Measurements from ENCODE around the gene TEX2. TPM values are rescaled to one million over a fixed set of nuclear protein-coding genes. Genes with fewer than 3 reads are reported as not detected.
A peak's percentile ranks its signal among the peaks of the same experiment; 100 is the strongest.

TEX2 gene
- total and polyA plus RNA-seq, 2 experiments from 2014 or later: 27.9 to 37.7 TPM

DNA sequence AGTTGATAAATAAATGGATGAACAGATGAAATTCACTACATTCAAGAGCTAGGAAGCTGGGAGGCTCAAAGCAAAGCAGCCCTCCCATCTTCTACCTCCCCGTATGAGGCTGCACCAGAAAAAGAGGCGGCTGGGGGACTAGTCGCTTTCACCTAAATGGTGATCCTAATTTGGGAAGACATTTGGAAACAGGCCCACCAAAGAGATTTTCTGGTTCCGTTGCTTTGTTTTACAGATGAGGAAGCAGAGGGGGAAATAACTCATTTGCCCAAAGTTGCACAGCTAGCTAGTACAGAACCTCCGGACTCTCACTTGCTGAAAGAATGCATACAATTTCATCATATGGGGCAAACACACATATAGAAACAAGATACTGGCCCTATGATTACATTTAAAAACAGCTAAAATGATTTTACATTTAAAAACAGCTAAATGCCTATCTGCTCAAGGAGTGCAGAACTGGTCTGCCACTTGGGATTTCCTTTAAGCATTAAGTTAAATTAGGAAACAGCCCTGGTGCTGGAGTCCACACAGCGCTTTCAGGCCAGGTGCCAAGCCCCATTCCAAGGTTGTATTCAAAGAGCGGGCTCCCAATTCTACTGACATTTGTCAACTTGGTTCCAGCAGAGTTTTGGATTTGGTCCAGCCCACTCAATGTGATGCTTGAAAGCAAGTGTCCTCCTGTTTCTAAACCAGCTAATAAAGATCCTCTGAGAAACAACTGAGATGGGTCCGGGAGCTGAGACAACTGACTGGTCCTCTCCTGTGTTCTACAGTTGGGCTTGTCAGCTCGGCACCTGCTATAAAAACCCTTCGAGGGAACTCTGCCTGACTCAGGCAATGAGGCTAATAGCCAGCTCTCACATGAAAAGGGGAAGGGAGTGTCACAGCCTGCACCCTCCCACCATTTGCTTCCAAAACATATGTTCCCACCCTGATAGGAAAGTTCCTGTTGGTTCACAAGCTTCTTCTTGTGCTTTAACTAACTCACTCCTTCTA is 144.8 kb downstream of the TEX2 start:
- TF ChIP-seq, protein P1, sequence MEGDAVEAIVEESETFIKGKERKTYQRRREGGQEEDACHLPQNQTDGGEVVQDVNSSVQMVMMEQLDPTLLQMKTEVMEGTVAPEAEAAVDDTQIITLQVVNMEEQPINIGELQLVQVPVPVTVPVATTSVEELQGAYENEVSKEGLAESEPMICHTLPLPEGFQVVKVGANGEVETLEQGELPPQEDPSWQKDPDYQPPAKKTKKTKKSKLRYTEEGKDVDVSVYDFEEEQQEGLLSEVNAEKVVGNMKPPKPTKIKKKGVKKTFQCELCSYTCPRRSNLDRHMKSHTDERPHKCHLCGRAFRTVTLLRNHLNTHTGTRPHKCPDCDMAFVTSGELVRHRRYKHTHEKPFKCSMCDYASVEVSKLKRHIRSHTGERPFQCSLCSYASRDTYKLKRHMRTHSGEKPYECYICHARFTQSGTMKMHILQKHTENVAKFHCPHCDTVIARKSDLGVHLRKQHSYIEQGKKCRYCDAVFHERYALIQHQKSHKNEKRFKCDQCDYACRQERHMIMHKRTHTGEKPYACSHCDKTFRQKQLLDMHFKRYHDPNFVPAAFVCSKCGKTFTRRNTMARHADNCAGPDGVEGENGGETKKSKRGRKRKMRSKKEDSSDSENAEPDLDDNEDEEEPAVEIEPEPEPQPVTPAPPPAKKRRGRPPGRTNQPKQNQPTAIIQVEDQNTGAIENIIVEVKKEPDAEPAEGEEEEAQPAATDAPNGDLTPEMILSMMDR (IDR thresholded peaks at IDR 0.05; ENCODE audit: poor library complexity): no peak
- TF ChIP-seq EZH2 (IDR thresholded peaks at IDR 0.05; ENCODE audit: borderline replicate concordance) (no peak), EZH2phosphoT487 (IDR thresholded peaks at IDR 0.05; ENCODE audit: low read depth, severe bottlenecking, unreplicated experiment) (no peak)
- H2AFZ ChIP-seq: no peak overlapping the region
- no peak overlapping the region for H3K4me3 ChIP-seq
- WGBS (ENCODE audit: low lambda C conversion rate, missing lambda C conversion rate): 84% methylated on average over 10 of the region's 10 CpGs
- H3K27ac ChIP-seq: no peak overlapping the region
- H3K9me2 ChIP-seq (replicated peaks; ENCODE audit: insufficient read depth): no peaks in the 10 kb centered on the region
- H4K20me1 ChIP-seq (ENCODE audit: insufficient read depth, poor library complexity, severe bottlenecking): no peaks in the 10 kb centered on the region
- DNase-seq (ENCODE audit: low spot score): no peak
- peaks cover 9% of the 10 kb centered on the region for H3K4me1 ChIP-seq (ENCODE audit: insufficient read depth)
- H3K36me3 ChIP-seq (replicated peaks; ENCODE audit: insufficient read depth, low read depth): no peaks in the 10 kb centered on the region
- no peaks in the 10 kb centered on the region for H3K9me3 ChIP-seq (ENCODE audit: low read depth)
- H3K4me2 ChIP-seq: no peak overlapping the region
- no peaks in the 10 kb centered on the region for H3K27me3 ChIP-seq
- peaks cover 77% of the 10 kb centered on the region for H3K79me2 ChIP-seq

DNA sequence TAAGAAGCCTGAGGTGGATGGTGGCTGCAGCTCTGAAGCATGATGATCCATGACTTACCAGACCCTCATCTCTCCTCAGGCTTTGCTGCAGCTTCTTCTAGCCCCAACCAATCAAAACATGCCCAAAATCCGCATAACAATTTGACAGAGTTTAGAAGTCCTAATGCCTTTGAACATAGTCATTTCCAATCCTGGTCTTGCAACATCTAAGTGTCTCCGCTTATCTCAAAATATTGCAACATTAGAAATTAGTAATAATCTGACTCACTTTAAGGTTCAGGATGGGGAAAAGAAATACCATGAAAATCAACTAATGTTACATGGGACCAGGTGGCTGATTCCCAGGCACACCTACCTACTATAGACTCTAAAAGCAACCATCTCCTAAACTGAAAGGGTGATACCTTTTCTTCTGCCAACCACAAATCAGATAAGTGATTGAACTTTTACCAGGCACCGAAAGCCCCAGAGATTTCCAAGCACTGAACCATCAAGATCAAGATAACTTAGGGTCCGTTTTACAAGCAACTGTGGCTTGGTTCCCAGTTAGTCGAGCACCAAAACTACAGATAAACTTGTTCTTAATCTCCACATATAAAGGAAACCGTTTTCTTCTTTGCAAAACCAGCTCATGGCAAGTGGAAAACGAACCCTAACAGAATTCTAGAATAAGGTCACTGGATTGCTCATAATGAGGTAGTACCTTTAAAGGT is 147.1 kb downstream of the TEX2 start:
- TF ChIP-seq EZH2 (IDR thresholded peaks at IDR 0.05; ENCODE audit: borderline replicate concordance) (no peak), EZH2phosphoT487 (IDR thresholded peaks at IDR 0.05; ENCODE audit: low read depth, severe bottlenecking, unreplicated experiment) (no peak)
- TF ChIP-seq, protein P1 (IDR thresholded peaks at IDR 0.05; ENCODE audit: poor library complexity): no peak
- Histone ChIP-seq H3K4me2 (peak overlapping the region; percentile 40), H3K9me2 (replicated peaks; ENCODE audit: insufficient read depth) (no peaks in the 10 kb centered on the region), H3K27ac (no peak overlapping the region), H3K4me3 (no peak overlapping the region), H4K20me1 (ENCODE audit: insufficient read depth, poor library complexity, severe bottlenecking) (no peaks in the 10 kb centered on the region), H3K4me1 (ENCODE audit: insufficient read depth) (peaks cover 6% of the 10 kb centered on the region), H3K27me3 (no peaks in the 10 kb centered on the region), H3K36me3 (replicated peaks; ENCODE audit: insufficient read depth, low read depth) (no peaks in the 10 kb centered on the region), H3K9me3 (ENCODE audit: low read depth) (no peaks in the 10 kb centered on the region), H2AFZ (no peak overlapping the region), H3K79me2 (peaks cover 64% of the 10 kb centered on the region)
- no peak for DNase-seq (ENCODE audit: low spot score)
- 60% methylated on average over 7 of the region's 7 CpGs for WGBS (ENCODE audit: low lambda C conversion rate, missing lambda C conversion rate)

DNA sequence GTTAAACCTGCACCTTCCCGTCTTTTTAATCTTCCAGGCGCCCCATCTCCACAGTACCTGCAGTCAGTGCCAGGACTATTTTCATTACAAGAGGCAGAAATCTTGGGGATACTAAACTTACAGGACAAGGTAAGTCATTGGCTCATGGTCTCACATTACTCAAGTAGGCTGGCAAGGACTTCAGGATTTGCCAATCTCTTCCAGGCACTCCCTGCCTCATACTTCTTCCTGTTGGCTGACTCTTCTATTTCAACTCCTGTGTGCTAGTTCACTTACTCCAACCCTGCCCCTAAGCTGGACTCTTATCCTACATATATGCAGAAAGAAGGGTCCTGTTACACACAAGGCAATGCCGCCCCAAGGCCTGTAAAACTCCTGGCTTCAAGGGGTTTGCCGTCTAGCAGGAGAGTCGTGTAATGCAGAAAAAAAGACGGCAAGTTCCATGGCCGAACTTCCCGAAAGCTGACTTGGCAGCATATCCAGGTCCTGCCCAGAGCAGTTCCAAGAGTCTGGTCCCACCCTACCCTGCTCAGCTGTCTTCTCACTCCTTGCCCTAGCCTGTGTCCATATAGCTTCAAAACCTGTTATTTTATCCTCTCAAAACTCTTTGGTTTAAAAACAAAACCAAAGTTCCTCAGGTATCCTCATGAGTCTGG is 147.9 kb downstream of the TEX2 start:
- Histone ChIP-seq H3K27me3 (no peaks in the 10 kb centered on the region), H3K9me2 (replicated peaks; ENCODE audit: insufficient read depth) (no peaks in the 10 kb centered on the region), H3K79me2 (peaks cover 62% of the 10 kb centered on the region), H3K27ac (no peak overlapping the region), H4K20me1 (ENCODE audit: insufficient read depth, poor library complexity, severe bottlenecking) (no peaks in the 10 kb centered on the region), H3K36me3 (replicated peaks; ENCODE audit: insufficient read depth, low read depth) (no peaks in the 10 kb centered on the region), H3K4me1 (ENCODE audit: insufficient read depth) (peaks cover 2% of the 10 kb centered on the region), H3K4me2 (no peak overlapping the region), H2AFZ (no peak overlapping the region), H3K4me3 (no peak overlapping the region), H3K9me3 (ENCODE audit: low read depth) (no peaks in the 10 kb centered on the region)
- TF ChIP-seq EZH2phosphoT487 (IDR thresholded peaks at IDR 0.05; ENCODE audit: low read depth, severe bottlenecking, unreplicated experiment) (no peak), EZH2 (IDR thresholded peaks at IDR 0.05; ENCODE audit: borderline replicate concordance) (no peak)
- TF ChIP-seq, protein P1 (IDR thresholded peaks at IDR 0.05; ENCODE audit: poor library complexity): no peak
- no peak for DNase-seq (ENCODE audit: low spot score)
- 94% methylated on average over 8 of the region's 8 CpGs for WGBS (ENCODE audit: low lambda C conversion rate, missing lambda C conversion rate)
